Measurements from ENCODE around the gene INHBE. TPM values are rescaled to one million over a fixed set of nuclear protein-coding genes. Genes with fewer than 3 reads are reported as not detected.
"Not testable (repeated sequence)": the region's sequence is repeated elsewhere in the genome, so short reads cannot be mapped to it uniquely, and the experiment has no call there.

INHBE gene
- total RNA-seq, 4 donors from 2014 or later: not detected

- no peaks in the 10 kb centered on the region for H3K27me3 ChIP-seq
- H3K27ac ChIP-seq: no peak overlapping the region
- DNase-seq: no peak
- intact Hi-C loops (cut with DNase I; ENCODE audit: low total_unique reads): no loop called here
- no peaks in the 10 kb centered on the region for H3K4me1 ChIP-seq
- no peaks in the 10 kb centered on the region for H3K9me3 ChIP-seq
- TF ChIP-seq, protein P1, sequence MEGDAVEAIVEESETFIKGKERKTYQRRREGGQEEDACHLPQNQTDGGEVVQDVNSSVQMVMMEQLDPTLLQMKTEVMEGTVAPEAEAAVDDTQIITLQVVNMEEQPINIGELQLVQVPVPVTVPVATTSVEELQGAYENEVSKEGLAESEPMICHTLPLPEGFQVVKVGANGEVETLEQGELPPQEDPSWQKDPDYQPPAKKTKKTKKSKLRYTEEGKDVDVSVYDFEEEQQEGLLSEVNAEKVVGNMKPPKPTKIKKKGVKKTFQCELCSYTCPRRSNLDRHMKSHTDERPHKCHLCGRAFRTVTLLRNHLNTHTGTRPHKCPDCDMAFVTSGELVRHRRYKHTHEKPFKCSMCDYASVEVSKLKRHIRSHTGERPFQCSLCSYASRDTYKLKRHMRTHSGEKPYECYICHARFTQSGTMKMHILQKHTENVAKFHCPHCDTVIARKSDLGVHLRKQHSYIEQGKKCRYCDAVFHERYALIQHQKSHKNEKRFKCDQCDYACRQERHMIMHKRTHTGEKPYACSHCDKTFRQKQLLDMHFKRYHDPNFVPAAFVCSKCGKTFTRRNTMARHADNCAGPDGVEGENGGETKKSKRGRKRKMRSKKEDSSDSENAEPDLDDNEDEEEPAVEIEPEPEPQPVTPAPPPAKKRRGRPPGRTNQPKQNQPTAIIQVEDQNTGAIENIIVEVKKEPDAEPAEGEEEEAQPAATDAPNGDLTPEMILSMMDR (IDR thresholded peaks at IDR 0.05): no peak
- no peak for TF ChIP-seq POLR2A (IDR thresholded peaks at IDR 0.05)
- H3K36me3 ChIP-seq: no peaks in the 10 kb centered on the region
- no peak overlapping the region for H3K4me3 ChIP-seq
These were observed 43.0 kb downstream of the INHBE start for GRCh38 chr12:57498132-57498502.

DNA sequence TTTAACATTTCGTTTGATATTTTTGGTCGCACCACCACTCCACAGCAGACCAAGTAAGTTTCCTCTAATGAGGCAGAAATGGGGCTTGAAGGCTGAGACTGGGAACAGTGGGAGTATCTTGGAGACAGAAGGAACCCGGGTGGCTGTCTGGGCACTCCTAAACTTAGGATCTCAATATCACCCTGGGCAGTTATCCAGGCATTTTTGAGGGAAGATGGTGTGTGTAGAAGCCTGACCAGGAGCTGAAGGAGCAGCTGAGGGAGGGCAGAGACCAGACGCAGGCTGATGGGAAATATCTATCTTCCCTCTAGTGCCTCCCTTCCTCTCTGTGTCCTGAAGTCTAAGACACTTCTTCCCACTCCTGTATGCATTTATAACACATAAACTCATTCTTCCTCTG is 43.5 kb downstream of the INHBE start:
- H3K27me3 ChIP-seq: no peaks in the 10 kb centered on the region
- TF ChIP-seq, protein P1 (IDR thresholded peaks at IDR 0.05): no peak
- TF ChIP-seq POLR2A (IDR thresholded peaks at IDR 0.05): no peak
- no peak overlapping the region for H3K4me3 ChIP-seq
- no peaks in the 10 kb centered on the region for H3K36me3 ChIP-seq
- intact Hi-C loops (cut with DNase I; ENCODE audit: low total_unique reads): no loop called here
- H3K4me1 ChIP-seq: no peaks in the 10 kb centered on the region
- no peak for DNase-seq
- no peaks in the 10 kb centered on the region for H3K9me3 ChIP-seq
- no peak overlapping the region for H3K27ac ChIP-seq

- Histone ChIP-seq H3K36me3 (no peaks in the 10 kb centered on the region), H3K27me3 (no peaks in the 10 kb centered on the region), H3K9me3 (no peaks in the 10 kb centered on the region), H3K4me1 (no peaks in the 10 kb centered on the region), H3K4me3 (no peak overlapping the region), H3K27ac (no peak overlapping the region)
- DNase-seq: no peak
- intact Hi-C loops (cut with DNase I; ENCODE audit: low total_unique reads): no loop called here
- no peak for TF ChIP-seq POLR2A (IDR thresholded peaks at IDR 0.05)
- TF ChIP-seq, protein P1 (IDR thresholded peaks at IDR 0.05): no peak
These were observed 45.1 kb downstream of the INHBE start for GRCh38 chr12:57500213-57500612.

GRCh38 chr12:57502311-57502969 is 47.3 kb downstream of the INHBE start:
- H3K27ac ChIP-seq; intact Hi-C loops (cut with DNase I; ENCODE audit: low total_unique reads); H3K9me3 ChIP-seq; DNase-seq; H3K4me1 ChIP-seq; H3K36me3 ChIP-seq; H3K4me3 ChIP-seq; H3K27me3 ChIP-seq: not testable (repeated sequence)

GRCh38 chr12:57506541-57506940 is 51.4 kb downstream of the INHBE start:
- H3K27me3 ChIP-seq; H3K9me3 ChIP-seq; H3K4me1 ChIP-seq; H3K4me3 ChIP-seq; H3K36me3 ChIP-seq; DNase-seq; H3K27ac ChIP-seq; intact Hi-C loops (cut with DNase I; ENCODE audit: low total_unique reads): not testable (repeated sequence)

Small RNAs within 50 kb of the gene (small RNA-seq; reads per million reads assigned to genes)
- gene RNU6-879P: not detected

Other genes starting within 250 kb of the INHBE start
- 1 to 10 TPM in 1 of 4 donors, not detected in 3; 6.3 TPM for gene NXPH4, start 238.5 kb upstream of the INHBE start, total RNA-seq
- gene SHMT2, start 225.6 kb upstream of the INHBE start, total RNA-seq: 100 to 1,000 TPM in 1 of 4 donors, 10 to 100 TPM in 3; 12.4 to 128 (median 35.3) TPM
- 1 to 10 TPM in 2 of 4 donors, not detected in 2; 1.0 to 2.8 TPM for gene STAC3, start 204.1 kb upstream of the INHBE start, total RNA-seq
- gene R3HDM2, start 24.3 kb upstream of the INHBE start, total RNA-seq: 10 to 100 TPM in 3 of 4 donors, 1 to 10 TPM in 1; 9.4 to 89.0 (median 34.2) TPM
- not detected for gene INHBC, start 20.5 kb upstream of the INHBE start, total RNA-seq
- gene GLI1, start 4.5 kb downstream of the INHBE start, total RNA-seq: 1 to 10 TPM in 2 of 4 donors, not detected in 2; 6.1 to 6.6 TPM
- gene ARHGAP9, start 24.6 kb downstream of the INHBE start, total RNA-seq: 1 to 10 TPM; 1.5 to 8.1 (median 3.3) TPM
- gene MARS1, start 32.8 kb downstream of the INHBE start, total RNA-seq: 100 to 1,000 TPM in 1 of 4 donors, 10 to 100 TPM in 3; 29.1 to 160 (median 76.8) TPM
- gene DDIT3, start 65.2 kb downstream of the INHBE start, total RNA-seq: 10 to 100 TPM in 2 of 4 donors, 1 to 10 TPM in 2; 2.3 to 28.2 (median 9.8) TPM
- 100 to 1,000 TPM in 1 of 4 donors, 10 to 100 TPM in 3; 14.9 to 138 (median 17.1) TPM for gene MBD6, start 67.5 kb downstream of the INHBE start, total RNA-seq
- 100 to 1,000 TPM; 117 to 175 (median 126) TPM for gene DCTN2, start 91.9 kb downstream of the INHBE start, total RNA-seq
- 1 to 10 TPM in 3 of 4 donors, under 1 TPM in 1; 0.59 to 5.1 (median 1.9) TPM for gene KIF5A, start 94.7 kb downstream of the INHBE start, total RNA-seq
- 10 to 100 TPM in 3 of 4 donors, 1 to 10 TPM in 1; 2.6 to 29.3 (median 18.8) TPM for gene PIP4K2C, start 135.9 kb downstream of the INHBE start, total RNA-seq
- 10 to 100 TPM; 17.6 to 82.5 (median 40.9) TPM for gene DTX3, start 149.5 kb downstream of the INHBE start, total RNA-seq
- gene ARHGEF25, start 156.1 kb downstream of the INHBE start, total RNA-seq: 100 to 1,000 TPM in 1 of 4 donors, 10 to 100 TPM in 3; 52.9 to 205 (median 85.6) TPM
- gene B4GALNT1, start 177.9 kb downstream of the INHBE start, total RNA-seq: 10 to 100 TPM in 1 of 4 donors, 1 to 10 TPM in 3; 2.9 to 14.1 (median 3.9) TPM
- 100 to 1,000 TPM; 189 to 339 (median 252) TPM for gene OS9, start 238.8 kb downstream of the INHBE start, total RNA-seq

All from uterus (tissue), 4 donors.